ENCODE results near the gene PSMD4.

DNA sequence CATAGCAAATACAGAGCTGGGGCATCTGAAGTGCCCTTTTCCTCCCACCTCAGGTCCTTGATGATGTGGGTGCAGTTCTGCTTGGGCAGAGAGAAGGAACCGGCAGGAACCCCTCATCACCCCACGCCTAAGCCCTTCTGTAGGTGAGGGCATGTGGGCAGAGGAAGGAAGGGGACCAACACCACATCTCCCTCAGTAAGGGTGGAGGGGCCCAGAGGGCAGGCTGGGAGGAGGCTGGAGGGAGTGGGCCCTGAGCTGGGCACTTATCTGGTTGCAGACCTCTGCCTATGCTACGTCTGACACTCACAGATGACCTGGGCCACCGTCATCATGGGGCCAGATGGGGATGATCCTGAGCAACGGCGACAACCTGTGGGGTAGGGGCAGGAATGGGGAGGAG is 38.6 kb downstream of the PSMD4 start:
- TF ChIP-seq, protein P1, sequence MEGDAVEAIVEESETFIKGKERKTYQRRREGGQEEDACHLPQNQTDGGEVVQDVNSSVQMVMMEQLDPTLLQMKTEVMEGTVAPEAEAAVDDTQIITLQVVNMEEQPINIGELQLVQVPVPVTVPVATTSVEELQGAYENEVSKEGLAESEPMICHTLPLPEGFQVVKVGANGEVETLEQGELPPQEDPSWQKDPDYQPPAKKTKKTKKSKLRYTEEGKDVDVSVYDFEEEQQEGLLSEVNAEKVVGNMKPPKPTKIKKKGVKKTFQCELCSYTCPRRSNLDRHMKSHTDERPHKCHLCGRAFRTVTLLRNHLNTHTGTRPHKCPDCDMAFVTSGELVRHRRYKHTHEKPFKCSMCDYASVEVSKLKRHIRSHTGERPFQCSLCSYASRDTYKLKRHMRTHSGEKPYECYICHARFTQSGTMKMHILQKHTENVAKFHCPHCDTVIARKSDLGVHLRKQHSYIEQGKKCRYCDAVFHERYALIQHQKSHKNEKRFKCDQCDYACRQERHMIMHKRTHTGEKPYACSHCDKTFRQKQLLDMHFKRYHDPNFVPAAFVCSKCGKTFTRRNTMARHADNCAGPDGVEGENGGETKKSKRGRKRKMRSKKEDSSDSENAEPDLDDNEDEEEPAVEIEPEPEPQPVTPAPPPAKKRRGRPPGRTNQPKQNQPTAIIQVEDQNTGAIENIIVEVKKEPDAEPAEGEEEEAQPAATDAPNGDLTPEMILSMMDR (IDR thresholded peaks at IDR 0.05; ENCODE audit: extremely low read depth in 1 of 2, insufficient read depth in 1 of 2, low read depth in 1 of 2, low read length in 2 of 2): no peak
- TF ChIP-seq MYC (IDR thresholded peaks at IDR 0.05; ENCODE audit: low read depth, low read length): no peak

All from endothelial cell of umbilical vein (primary cell).